ENCODE measurements around the gene RABL2B.
"Not testable (repeated sequence)": the region's sequence is repeated elsewhere in the genome, so short reads cannot be mapped to it uniquely, and the experiment has no call there.

- TF ChIP-seq, protein P1, sequence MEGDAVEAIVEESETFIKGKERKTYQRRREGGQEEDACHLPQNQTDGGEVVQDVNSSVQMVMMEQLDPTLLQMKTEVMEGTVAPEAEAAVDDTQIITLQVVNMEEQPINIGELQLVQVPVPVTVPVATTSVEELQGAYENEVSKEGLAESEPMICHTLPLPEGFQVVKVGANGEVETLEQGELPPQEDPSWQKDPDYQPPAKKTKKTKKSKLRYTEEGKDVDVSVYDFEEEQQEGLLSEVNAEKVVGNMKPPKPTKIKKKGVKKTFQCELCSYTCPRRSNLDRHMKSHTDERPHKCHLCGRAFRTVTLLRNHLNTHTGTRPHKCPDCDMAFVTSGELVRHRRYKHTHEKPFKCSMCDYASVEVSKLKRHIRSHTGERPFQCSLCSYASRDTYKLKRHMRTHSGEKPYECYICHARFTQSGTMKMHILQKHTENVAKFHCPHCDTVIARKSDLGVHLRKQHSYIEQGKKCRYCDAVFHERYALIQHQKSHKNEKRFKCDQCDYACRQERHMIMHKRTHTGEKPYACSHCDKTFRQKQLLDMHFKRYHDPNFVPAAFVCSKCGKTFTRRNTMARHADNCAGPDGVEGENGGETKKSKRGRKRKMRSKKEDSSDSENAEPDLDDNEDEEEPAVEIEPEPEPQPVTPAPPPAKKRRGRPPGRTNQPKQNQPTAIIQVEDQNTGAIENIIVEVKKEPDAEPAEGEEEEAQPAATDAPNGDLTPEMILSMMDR (IDR thresholded peaks at IDR 0.05; ENCODE audit: extremely low read depth in 1 of 2, insufficient read depth in 1 of 2, low read depth in 1 of 2, low read length in 2 of 2): not testable (repeated sequence)
- not testable (repeated sequence) for TF ChIP-seq POLR2AphosphoS5 (IDR thresholded peaks at IDR 0.05; ENCODE audit: insufficient read depth, low read depth, low read length); POLR2A (IDR thresholded peaks at IDR 0.05; ENCODE audit: low read depth, low read length); MYC (IDR thresholded peaks at IDR 0.05; ENCODE audit: low read depth, low read length); MAX (IDR thresholded peaks at IDR 0.05; ENCODE audit: insufficient read depth, insufficient read length); EZH2 (IDR thresholded peaks at IDR 0.05; ENCODE audit: borderline replicate concordance, low read depth, low read length, severe bottlenecking); FOS (IDR thresholded peaks at IDR 0.05; ENCODE audit: borderline replicate concordance, insufficient read depth, low read length); GATA2 (IDR thresholded peaks at IDR 0.05; ENCODE audit: insufficient read depth, insufficient read length, low read depth, low read length)
Measured at GRCh38 chr22:50755251-50755650, 28.2 kb downstream of the RABL2B start.
